GM12878 (cell line): Measurements from ENCODE around the gene FDPS. TPM values are rescaled to one million over a fixed set of nuclear protein-coding genes. Genes with fewer than 3 reads are reported as not detected.

ENCODE experiments used
- ATAC-seq: fragments of 200-7000 bp; cut with Tn5 transposase; 3 replicates; pipeline ENCODE4 v1.9.1; 2020; ENCODE audit warnings: mild to moderate bottlenecking, moderate library complexity
- BruUV-seq: library from RNA; stranded (reverse); fragments of 400-500 nt; replicated peaks from 2 replicates; lab custom pipeline; 2021; lab: Mats Ljungman, UMichigan
- CTCF ChIA-PET: fragments of 300-600 bp; sonication (Branson Sonifier 250); formaldehyde crosslinking; extraction: SDS; loops from one replicate; lab custom pipeline; 2021; ENCODE audit warnings: inconsistent platforms; lab: Yijun Ruan, JAX
- POLR2A ChIA-PET: fragments of 350-600 bp; formaldehyde crosslinking; extraction: SDS; loops from one replicate; lab custom pipeline; 2021; ENCODE audit warnings: inconsistent platforms; lab: Charles Lee
- RAD21 ChIA-PET: fragments of 300-600 bp; sonication (Branson Sonifier 250); formaldehyde crosslinking; loops from one replicate; lab custom pipeline; 2023; ENCODE audit warnings: antibody characterized with exemption; ENCODE audit not compliant: unreplicated experiment; lab: Charles Lee
- SMC1A ChIA-PET: fragments of 300-600 bp; sonication (Branson Sonifier 250); formaldehyde crosslinking; loops from one replicate; lab custom pipeline; 2023; ENCODE audit not compliant: unreplicated experiment, uncharacterized antibody; lab: Charles Lee
- DNase-seq: peaks from one replicate; pipeline ENCODE4 v3.0.0-alpha.2; 2011; ENCODE audit warnings: low read depth, low spot score
- FAIRE-seq: peaks from 3 replicates; lab custom pipeline; 2011; peaks lifted over from hg19 to GRCh38; lab: Jason Lieb, UNC
- H2AFZ ChIP-seq: 2 replicates; pipeline ENCODE4 v1.6.0; 2011; ENCODE audit warnings: low read depth, low read length, control low read depth; ENCODE audit not compliant: control insufficient read depth
- H3K27ac ChIP-seq: 2 replicates; pipeline ENCODE4 v1.5.1; 2011; ENCODE audit warnings: control low read depth; ENCODE audit not compliant: control insufficient read depth, insufficient read depth
- H3K27me3 ChIP-seq, 2 experiments: replicated peaks in 1 of 2; 2 replicates each; pipeline versions ENCODE4 v1.6.0 to v1.6.1; 2011; ENCODE audit warnings: low read length in 1 of 2; ENCODE audit not compliant: control insufficient read depth in 2 of 2, insufficient read depth in 2 of 2
- H3K36me3 ChIP-seq, 2 experiments: 2 replicates each; pipeline ENCODE4 v1.5.1; 2011; ENCODE audit warnings: low read length in 1 of 2; ENCODE audit not compliant: control insufficient read depth in 2 of 2, insufficient read depth in 2 of 2
- H3K4me1 ChIP-seq: 2 replicates; pipeline ENCODE4 v1.6.1; 2011; ENCODE audit warnings: mild to moderate bottlenecking, low read length, moderate library complexity, mixed read lengths; ENCODE audit not compliant: control insufficient read depth, insufficient read depth
- H3K4me2 ChIP-seq: 2 replicates; pipeline ENCODE4 v1.6.0; 2011; ENCODE audit warnings: control low read depth; ENCODE audit not compliant: control insufficient read depth, insufficient read depth
- H3K4me3 ChIP-seq: fragments of 200-600 bp; sonication (generic); 2 replicates; pipeline ENCODE4 v1.5.1; 2016
- H3K79me2 ChIP-seq: 2 replicates; pipeline ENCODE4 v1.6.0; 2011; ENCODE audit warnings: low read length; ENCODE audit not compliant: control insufficient read depth, insufficient read depth
- H3K9ac ChIP-seq: 2 replicates; pipeline ENCODE4 v1.8.0; 2011; ENCODE audit warnings: low read length, control low read depth, mixed read lengths; ENCODE audit not compliant: control insufficient read depth, insufficient read depth
- H3K9me3 ChIP-seq: replicated peaks from 3 replicates; pipeline ENCODE4 v1.5.1; 2011; ENCODE audit warnings: mild to moderate bottlenecking, low read length; ENCODE audit not compliant: control insufficient read depth, insufficient read depth
- H4K20me1 ChIP-seq: 2 replicates; pipeline ENCODE4 v1.6.0; 2011; ENCODE audit not compliant: control insufficient read depth, insufficient read depth
- CTCF ChIP-seq, 3 experiments: IDR thresholded peaks in 2 of 3; conservative IDR thresholded peaks in 1 of 3; 2 replicates each; pipeline ENCODE4 v1.5.1; 2011; ENCODE audit warnings: low read depth in 3 of 3, low read length in 3 of 3, mild to moderate bottlenecking in 3 of 3, control low read depth in 2 of 3, moderate library complexity in 2 of 3, inconsistent platforms in 1 of 3, mixed read lengths in 1 of 3; ENCODE audit not compliant: control insufficient read depth in 2 of 3, insufficient read depth in 1 of 3; ENCODE audit errors: extremely low read depth in 1 of 3
- EP300 ChIP-seq, 2 experiments: fragments of 150-350 bp in 1 of 2; IDR thresholded peaks; 2 replicates each; pipeline ENCODE4 v1.6.1; 2011 to 2012; ENCODE audit warnings: low read depth in 2 of 2, low read length in 2 of 2, borderline replicate concordance in 1 of 2, improper control_type of control experiment in 1 of 2, inconsistent platforms in 1 of 2; ENCODE audit not compliant: control insufficient read depth in 1 of 2
- NFXL1 ChIP-seq: fragments of 450-650 bp; IDR thresholded peaks from 2 replicates; pipeline ENCODE4 v1.6.1; 2017; ENCODE audit warnings: antibody characterized with exemption, mild to moderate bottlenecking, borderline replicate concordance
- RAD21 ChIP-seq: IDR thresholded peaks from 2 replicates; pipeline ENCODE4 v1.6.1; 2011; ENCODE audit warnings: mild to moderate bottlenecking, low read depth, low read length, moderate library complexity; ENCODE audit not compliant: insufficient read depth
- RAD51 ChIP-seq: fragments of 450-650 bp; IDR thresholded peaks from 2 replicates; pipeline ENCODE4 v1.6.1; 2016; ENCODE audit warnings: moderate library complexity, mild to moderate bottlenecking, inconsistent platforms
- RB1 ChIP-seq: fragments of 450-650 bp; formaldehyde crosslinking; IDR thresholded peaks from 2 replicates; pipeline ENCODE4 v1.6.1; 2017; ENCODE audit warnings: mild to moderate bottlenecking, borderline replicate concordance
- RFX5 ChIP-seq: IDR thresholded peaks from 2 replicates; pipeline ENCODE4 v1.6.1; 2011; ENCODE audit warnings: low read depth, low read length, improper control_type of control experiment
- SMAD5 ChIP-seq: IDR thresholded peaks from 2 replicates; pipeline ENCODE4 v1.6.1; 2016; ENCODE audit warnings: antibody characterized with exemption, low read depth
- SMC3 ChIP-seq: IDR thresholded peaks from 2 replicates; pipeline ENCODE4 v1.6.1; 2011; ENCODE audit warnings: low read length, improper control_type of control experiment, borderline replicate concordance
- ZBTB4 ChIP-seq: fragments of 450-650 bp; formaldehyde crosslinking; IDR thresholded peaks from 2 replicates; pipeline ENCODE4 v1.4.0; 2022; ENCODE audit warnings: mild to moderate bottlenecking, moderate library complexity
- ZNF592 ChIP-seq: fragments of 450-650 bp; IDR thresholded peaks from 2 replicates; pipeline ENCODE4 v1.6.1; 2017; ENCODE audit warnings: mild to moderate bottlenecking, moderate library complexity
- WGBS: methylation state at CpG from one replicate; pipeline ENCODE4 v1.1.6; 2016; ENCODE audit warnings: low lambda C conversion rate; ENCODE audit not compliant: insufficient replicate concordance, insufficient coverage; ENCODE audit errors: missing lambda C conversion rate; 5-methylcytosine and 5-hydroxymethylcytosine counted together
- in situ Hi-C: fragments of 300-500 bp; cut with MboI; formaldehyde crosslinking; loops from 9 replicates; pipeline ENCODE4 v1.14.3; 2018; ENCODE audit warnings: mixed read lengths
- intact Hi-C: fragments of 100-400 bp; cut with micrococcal nuclease; formaldehyde crosslinking; loops from one replicate; pipeline ENCODE4 v1.14.2; 2022; ENCODE audit not compliant: unreplicated experiment
- polyA plus RNA-seq, 11 experiments: library from polyadenylated mRNA; depleted of rRNA in 4 of 11; unstranded in 6 of 11; stranded (reverse) in 5 of 11; fragments of >200 nt; fragmentation: Nextera tagmentation in 4 of 11; fragmentation: Illumina TruSeq in 1 of 11; extraction: Ambion mirVana in 4 of 11; extraction: Trizol in 1 of 11; gene quantifications; 1 replicate in 1 of 11; 2 replicates in 10 of 11; pipeline versions ENCODE4 v1.2.1 to v1.2.3, GENCODE V29; 2011 to 2016; ENCODE audit warnings: inconsistent platforms in 2 of 11, missing spikeins in 2 of 11, low read depth in 1 of 11
- total RNA-seq, 4 experiments: library from RNA; depleted of rRNA in 3 of 4; stranded (reverse); fragments of >200 nt in 3 of 4; fragmentation: Illumina TruSeq in 1 of 4; extraction: Trizol in 1 of 4; gene quantifications; 2 replicates each; pipeline versions ENCODE4 v1.2.1 to v1.2.3, GENCODE V29; 2013 to 2021

The FDPS gene
- total and polyA plus RNA-seq, 10 of the 15 experiments (the other 5 are each of a cell fraction or from before 2014, with no cell fraction given) = 405 to 1,156 (median 487) TPM

DNA sequence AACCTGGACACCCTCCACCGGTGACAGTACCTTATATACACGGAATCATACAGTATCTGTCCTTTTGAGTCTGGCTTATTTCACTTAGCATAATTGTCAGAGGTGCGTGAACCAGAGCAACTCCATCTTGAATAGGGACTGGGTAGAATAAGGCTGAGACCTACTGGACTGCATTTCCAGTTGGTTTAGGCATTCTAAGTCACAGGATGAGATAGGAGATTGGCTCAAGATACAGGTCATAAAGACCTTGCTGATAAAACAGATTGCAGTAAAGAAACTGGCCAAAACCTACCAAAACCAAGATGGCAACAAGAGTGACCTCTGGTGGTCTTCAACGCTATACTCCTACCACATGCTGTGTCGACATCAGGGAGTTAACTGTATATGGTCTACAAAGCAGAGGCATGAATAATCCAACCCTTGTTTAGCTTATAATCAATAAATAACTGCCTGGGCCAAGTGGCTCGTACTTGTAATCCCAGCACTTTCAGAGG lies 1.4 kb upstream of the FDPS start:
- intact Hi-C loops (no loop called here), in situ Hi-C loops (no loop called here)
- peak overlapping the region; percentile 43; the same call in 1 of the 2 replicates for H3K4me3 ChIP-seq
- ChIA-PET RAD21 (interaction anchor here (1.3 to 4.8 kb wide), 4 partner anchors 17 to 57 kb away, joined by 6 to 44 read pairs (median 14); partner anchors contain the start of genes CLK2 and SCAMP3), CTCF (interaction anchor here (0.9 to 5.3 kb wide), 11 partner anchors 9 to 134 kb away, joined by 3 to 74 read pairs (median 5); partner anchors contain the start of genes CLK2, KRTCAP2 and RUSC1), POLR2A (interaction anchor here (0.7 to 4.4 kb wide), 11 partner anchors 10 to 223 kb away, joined by 3 to 41 read pairs (median 6); partner anchors contain the start of genes CLK2 and HCN3), SMC1A (interaction anchor here (1.0 to 5.8 kb wide), 7 partner anchors 10 to 287 kb away, joined by 3 to 44 read pairs (median 4); partner anchors contain the start of genes ENTREP3 and SCAMP3)
- WGBS = 69% methylated on average over 6 of the region's 6 CpGs
- peaks cover 14% of the 10 kb centered on the region for H3K4me1 ChIP-seq
- ATAC-seq = peak; percentile 18
- no peaks in the 10 kb centered on the region for H4K20me1 ChIP-seq
- H2AFZ ChIP-seq = no peak overlapping the region
- H3K27me3 ChIP-seq = no peaks in the 10 kb centered on the region
- H3K79me2 ChIP-seq = peaks cover 36% of the 10 kb centered on the region
- peaks cover 0 to 9% of the 10 kb centered on the region in 2 experiments; a peak in 3 of 4 replicates for H3K36me3 ChIP-seq
- DNase-seq = no peak
- no peaks in the 10 kb centered on the region for H3K9me3 ChIP-seq
- peak overlapping the region; percentile 52 for H3K4me2 ChIP-seq
- peak overlapping the region; percentile 99 for H3K27ac ChIP-seq
- BruUV-seq = no TSS peak
- no peak overlapping the region for H3K9ac ChIP-seq
- no peak for FAIRE-seq
- TF ChIP-seq ZNF592 (peak; percentile 96), SMAD5 (0 out of 2 replicates have a peak, but pooled peaks have one; percentile 12), RB1 (no peak), RFX5 (no peak), SMC3 (no peak; the same call in 1 of the 2 replicates), RAD51 (no peak), ZBTB4 (CRISPR knock-in tag) (peak; percentile 75), EP300 (IDR thresholded peaks at IDR 0.05; ENCODE audit: borderline replicate concordance in 1 of 2, control insufficient read depth in 1 of 2, low read depth in 2 of 2, low read length in 2 of 2) (no peak), CTCF (IDR thresholded peaks at IDR 0.05 in 2 of 3, conservative IDR thresholded peaks at IDR 0.05 in 1 of 3; ENCODE audit: control insufficient read depth in 2 of 3, extremely low read depth in 1 of 3, insufficient read depth in 1 of 3, low read depth in 3 of 3, low read length in 3 of 3) (peak; percentile 34 to 39 (median 35); a peak in 3 of 6 replicates), RAD21 (peak; percentile 46), NFXL1 (no peak)
